ENCODE data around the gene DUSP11. TPM values are rescaled to one million over a fixed set of nuclear protein-coding genes. Genes with fewer than 3 reads are reported as not detected.

The DUSP11 gene
- total RNA-seq, 2 experiments from 2014 or later = 25.0 to 40.9 TPM

- no TSS peak for BruUV-seq (replicated peaks)
- intact Hi-C loops (cut with micrococcal nuclease; ENCODE audit: unreplicated experiment) = loop anchor here (1.0 kb wide), 1 partner anchor 43 kb away; the partner anchor contains the start of gene DUSP11
- peak within 1 kb of the TSS; percentile 49 for H3K27ac ChIP-seq (ENCODE audit: low read depth, low read length, poor library complexity, severe bottlenecking)
- peaks cover 12% of the 10 kb centered on the region for H3K4me1 ChIP-seq (ENCODE audit: insufficient read depth, low read length, poor library complexity, severe bottlenecking)
- peak within 1 kb of the TSS; percentile 88 for H2AFZ ChIP-seq (ENCODE audit: low read length)
- no peak for TF ChIP-seq EZH2phosphoT487 (IDR thresholded peaks at IDR 0.05; ENCODE audit: borderline replicate concordance, low read depth, low read length)
- 0 out of 2 replicates have a peak, but pooled peaks cover 3% of the 10 kb centered on the region for H3K9me2 ChIP-seq (ENCODE audit: insufficient read depth, low read length)
- POLR2A ChIA-PET = interaction anchor here (0.6 to 1.5 kb wide), 5 partner anchors 12 to 773 kb away, joined by 4 to 7 read pairs (median 5); partner anchors contain the start of gene STAMBP
- peaks cover 21% of the 10 kb centered on the region for H3K36me3 ChIP-seq (ENCODE audit: insufficient read depth, low read length)
- DNase-seq (ENCODE audit: low spot score) = peak; percentile 98
- H3K79me2 ChIP-seq (ENCODE audit: insufficient read depth, low read depth, low read length) = peaks cover 27% of the 10 kb centered on the region
- CTCF ChIA-PET (ENCODE audit: unreplicated experiment) = no interaction called here
- H4K20me1 ChIP-seq (ENCODE audit: insufficient read depth, low read length) = peaks cover 6% of the 10 kb centered on the region; the same call in 1 of the 2 replicates
- peaks cover 10% of the 10 kb centered on the region; the same call in 1 of the 2 replicates for H3K9me3 ChIP-seq (ENCODE audit: low read length)
- H3K4me2 ChIP-seq (ENCODE audit: low read length) = peak within 1 kb of the TSS; percentile 92
- H3K4me3 ChIP-seq (ENCODE audit: low read depth, low read length, poor library complexity, severe bottlenecking) = peak within 1 kb of the TSS; percentile 92
Observed at GRCh38 chr2:73736855-73737779, 42.8 kb downstream of the DUSP11 start, which contains the start of gene TPRKB. Gene TPRKB, minus strand, starts transcription at chr2:73737345. Its CDS starts 2,776 bp downstream, at chr2:73734569.

GRCh38 chr2:73736378-73736777 lies 43.5 kb downstream of the DUSP11 start:
- intact Hi-C loops (cut with micrococcal nuclease; ENCODE audit: unreplicated experiment) = no loop called here
- ChIA-PET CTCF (ENCODE audit: unreplicated experiment) (no interaction called here), POLR2A (interaction anchor here (0.6 to 1.5 kb wide), 3 partner anchors 13 to 274 kb away, joined by 5 to 7 read pairs (median 6); partner anchors contain the start of gene STAMBP)
- Histone ChIP-seq H3K4me3 (ENCODE audit: low read depth, low read length, poor library complexity, severe bottlenecking) (peak overlapping the region; percentile 92), H2AFZ (ENCODE audit: low read length) (peak overlapping the region; percentile 88), H3K4me1 (ENCODE audit: insufficient read depth, low read length, poor library complexity, severe bottlenecking) (peaks cover 12% of the 10 kb centered on the region), H3K9me3 (ENCODE audit: low read length) (peaks cover 10% of the 10 kb centered on the region; the same call in 1 of the 2 replicates), H3K36me3 (ENCODE audit: insufficient read depth, low read length) (peaks cover 29% of the 10 kb centered on the region), H4K20me1 (ENCODE audit: insufficient read depth, low read length) (peaks cover 6% of the 10 kb centered on the region; the same call in 1 of the 2 replicates), H3K9me2 (ENCODE audit: insufficient read depth, low read length) (0 out of 2 replicates have a peak, but pooled peaks cover 3% of the 10 kb centered on the region), H3K27ac (ENCODE audit: low read depth, low read length, poor library complexity, severe bottlenecking) (peak overlapping the region; percentile 49), H3K4me2 (ENCODE audit: low read length) (peak overlapping the region; percentile 92), H3K79me2 (ENCODE audit: insufficient read depth, low read depth, low read length) (peaks cover 27% of the 10 kb centered on the region)
- DNase-seq (ENCODE audit: low spot score) = no peak
- BruUV-seq (replicated peaks) = TSS peak; percentile 65
- TF ChIP-seq EZH2phosphoT487 (IDR thresholded peaks at IDR 0.05; ENCODE audit: borderline replicate concordance, low read depth, low read length) (no peak), CTCF (conservative IDR thresholded peaks at IDR 0.05; ENCODE audit: low read length) (no peak)

- Histone ChIP-seq H2AFZ (ENCODE audit: low read length) (no peak overlapping the region), H3K9me2 (ENCODE audit: insufficient read depth, low read length) (0 out of 2 replicates have a peak, but pooled peaks cover 1% of the 10 kb centered on the region), H3K9me3 (ENCODE audit: low read length) (no peaks in the 10 kb centered on the region), H3K4me3 (ENCODE audit: low read depth, low read length, poor library complexity, severe bottlenecking) (no peak overlapping the region), H3K36me3 (ENCODE audit: insufficient read depth, low read length) (peaks cover 59% of the 10 kb centered on the region), H3K4me1 (ENCODE audit: insufficient read depth, low read length, poor library complexity, severe bottlenecking) (peaks cover 5% of the 10 kb centered on the region), H4K20me1 (ENCODE audit: insufficient read depth, low read length) (0 out of 2 replicates have a peak, but pooled peaks cover 4% of the 10 kb centered on the region), H3K27ac (ENCODE audit: low read depth, low read length, poor library complexity, severe bottlenecking) (no peak overlapping the region), H3K79me2 (ENCODE audit: insufficient read depth, low read depth, low read length) (peaks cover 15% of the 10 kb centered on the region), H3K4me2 (ENCODE audit: low read length) (no peak overlapping the region)
- intact Hi-C loops (cut with micrococcal nuclease; ENCODE audit: unreplicated experiment) = no loop called here
- ChIA-PET POLR2A (no interaction called here), CTCF (ENCODE audit: unreplicated experiment) (no interaction called here)
- no peak for DNase-seq (ENCODE audit: low spot score)
- TF ChIP-seq EZH2phosphoT487 (IDR thresholded peaks at IDR 0.05; ENCODE audit: borderline replicate concordance, low read depth, low read length) (no peak), CTCF (conservative IDR thresholded peaks at IDR 0.05; ENCODE audit: low read length) (no peak)
- no TSS peak for BruUV-seq (replicated peaks)
Observed at GRCh38 chr2:73730810-73731209, 49.1 kb downstream of the DUSP11 start.

All from OCI-LY7 (cell line).